OCI-M1 (cell line): Measurements from ENCODE around the gene METTL14.

ENCODE experiments used
- DNase-seq: peaks from one replicate; lab custom pipeline; 2025; lab: John Stamatoyannopoulos, UW

The METTL14 gene

DNA sequence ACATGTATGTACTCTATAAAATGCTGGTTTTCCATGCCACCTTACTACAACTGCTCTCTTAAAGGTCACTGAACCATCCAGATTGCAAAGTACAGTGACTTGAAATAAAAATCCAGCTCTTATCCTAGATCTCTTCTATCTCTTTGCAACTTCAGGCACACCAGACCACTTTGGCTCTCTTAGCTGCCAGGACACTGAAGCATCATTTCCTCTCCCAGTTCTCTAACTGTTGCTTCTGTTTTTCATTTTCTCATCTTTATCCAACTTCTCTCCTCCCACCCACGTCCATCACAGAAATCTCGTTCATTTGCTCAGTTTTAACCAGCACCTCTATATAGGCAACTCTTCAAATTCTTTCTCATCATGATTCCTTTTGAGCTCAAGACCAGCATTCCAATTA lies 74.3 kb downstream of the METTL14 start:
- no peak for DNase-seq

DNA sequence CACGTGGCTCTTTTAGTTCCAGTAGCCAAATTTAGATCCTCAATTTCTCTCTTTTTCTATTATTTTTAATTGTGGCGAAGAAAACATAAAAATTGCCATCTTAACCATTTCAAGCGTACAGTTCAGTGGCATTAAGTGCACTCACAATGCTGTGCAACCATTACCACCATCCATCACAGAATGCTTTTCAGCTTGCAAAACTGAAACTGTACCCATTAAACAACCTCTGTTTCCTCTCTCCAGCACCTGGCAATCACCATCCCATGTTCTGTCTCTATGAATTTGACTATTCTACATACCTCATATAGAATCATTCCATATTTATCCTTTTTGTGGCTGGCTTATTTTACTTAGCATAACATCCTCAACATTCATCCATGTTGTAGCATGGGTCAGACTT lies 74.9 kb downstream of the METTL14 start:
- DNase-seq: no peak

DNA sequence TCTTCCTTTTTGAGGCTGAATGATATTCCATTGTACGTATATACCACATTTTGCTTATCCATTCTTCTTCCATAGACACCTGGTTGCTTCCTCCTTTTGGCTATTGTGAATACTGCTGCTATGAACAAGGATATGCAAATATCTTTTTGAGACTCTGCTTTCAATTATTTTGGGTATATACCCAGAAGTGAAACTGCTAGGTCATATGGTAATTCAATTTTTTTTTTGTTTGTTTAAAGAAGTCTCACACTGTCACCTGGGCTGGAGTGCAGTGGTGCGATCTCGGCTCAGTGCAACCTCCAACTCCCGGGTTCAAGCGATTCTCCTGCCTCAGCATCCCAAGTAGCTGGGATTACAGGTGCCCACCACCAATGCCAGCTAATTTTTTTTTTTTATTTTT lies 75.3 kb downstream of the METTL14 start:
- no peak for DNase-seq

DNA sequence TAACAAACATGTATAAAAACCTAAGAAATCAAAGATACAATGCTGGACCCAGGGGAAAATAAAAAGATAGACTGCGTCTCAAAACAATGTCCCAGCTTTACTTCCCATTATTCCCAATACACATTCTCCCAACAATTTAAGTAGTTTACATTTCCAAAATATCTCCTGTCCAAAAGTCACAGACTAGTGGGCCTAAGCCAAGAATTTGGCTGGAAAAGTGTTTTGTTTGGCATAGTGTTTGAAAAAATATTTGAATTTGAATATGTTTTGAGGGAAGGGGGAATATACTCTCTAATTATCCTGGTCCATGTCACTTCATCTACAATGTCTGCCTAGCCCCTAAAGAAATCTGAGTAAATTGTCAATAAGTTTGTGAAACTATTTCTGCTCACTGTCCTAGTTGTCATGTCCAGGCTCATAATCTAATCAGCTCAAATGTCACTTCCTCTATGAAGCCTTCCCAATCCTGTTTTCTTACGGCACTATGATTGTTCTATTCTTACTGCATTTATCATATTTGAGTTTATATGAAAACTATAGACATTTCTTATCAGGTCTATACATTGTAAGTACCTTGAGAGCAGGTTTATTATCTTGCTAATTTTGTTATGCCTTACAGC lies 76.3 kb downstream of the METTL14 start:
- DNase-seq: no peak

DNA sequence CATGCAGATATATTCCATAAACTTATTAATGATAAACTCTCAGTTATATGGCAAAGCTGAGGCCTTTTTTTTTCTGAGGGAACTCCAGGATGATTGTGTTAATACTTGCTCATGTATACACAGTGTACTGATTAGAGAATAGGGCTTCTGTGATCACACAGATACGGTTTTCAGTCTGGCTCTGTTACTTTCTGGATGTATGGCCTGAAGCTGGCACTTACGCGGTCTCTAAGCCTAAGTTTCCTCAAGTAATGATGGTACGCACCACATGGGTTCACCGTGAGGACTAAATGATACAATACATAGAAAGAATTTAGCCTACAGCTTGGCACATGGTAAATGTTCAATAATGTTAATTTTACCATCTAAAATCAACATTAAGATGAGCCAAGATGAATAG lies 77.0 kb downstream of the METTL14 start:
- DNase-seq: no peak

DNA sequence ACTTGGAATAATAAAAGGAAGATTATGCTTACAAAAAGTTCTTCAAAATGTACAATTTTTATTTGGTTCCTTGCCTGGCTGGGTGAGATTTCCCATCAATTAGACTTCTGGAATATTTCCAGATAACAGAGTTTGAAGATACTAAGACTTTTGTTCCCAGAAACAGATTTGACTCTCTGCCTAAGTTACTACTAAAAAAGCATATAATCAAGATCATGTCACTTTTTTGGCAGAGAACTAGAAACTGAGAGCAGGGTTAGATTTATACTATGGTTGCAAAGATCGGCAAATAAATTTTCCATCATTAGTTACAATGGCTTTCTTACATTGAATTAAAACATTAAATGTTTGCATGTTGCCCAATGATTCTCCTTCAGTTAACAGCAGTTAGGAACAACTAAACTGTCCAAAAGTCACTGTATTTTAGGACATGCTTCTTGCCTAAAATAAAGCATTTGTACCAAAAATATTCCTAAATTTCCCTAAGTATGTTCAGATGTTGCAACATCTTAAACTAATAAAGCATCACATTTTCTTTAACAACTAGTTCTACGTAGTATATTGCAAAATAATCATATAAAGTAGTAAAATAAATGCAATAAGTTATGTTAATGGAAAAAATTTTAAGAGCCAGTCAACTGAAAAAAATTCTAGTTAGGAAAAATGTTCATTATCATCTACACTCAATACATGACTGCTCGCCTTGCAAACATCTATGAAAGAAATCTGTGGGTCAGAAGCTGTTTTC lies 77.7 kb downstream of the METTL14 start:
- DNase-seq: no peak
